ENCODE data around the gene AKIRIN1.
"Not testable (repeated sequence)": the region's sequence is repeated elsewhere in the genome, so short reads cannot be mapped to it uniquely, and the experiment has no call there.

Gene AKIRIN1

GRCh38 chr1:38997034-38997900 is 6.2 kb downstream of the AKIRIN1 start:
- DNase-seq (ENCODE audit: low spot score), result no peak

GRCh38 chr1:38997901-38998190 is 6.8 kb downstream of the AKIRIN1 start:
- no peak for DNase-seq (ENCODE audit: low spot score)

GRCh38 chr1:39001516-39002421 is 10.7 kb downstream of the AKIRIN1 start:
- no peak for DNase-seq (ENCODE audit: low spot score)

GRCh38 chr1:39003281-39003680 is 12.2 kb downstream of the AKIRIN1 start:
- no peak for DNase-seq (ENCODE audit: low spot score)

GRCh38 chr1:39003794-39004193 is 12.7 kb downstream of the AKIRIN1 start:
- DNase-seq (ENCODE audit: low spot score), result no peak

GRCh38 chr1:39006287-39006686 is 15.2 kb downstream of the AKIRIN1 start:
- no peak for DNase-seq (ENCODE audit: low spot score)

GRCh38 chr1:39006726-39007645 is 15.9 kb downstream of the AKIRIN1 start:
- no peak for DNase-seq (ENCODE audit: low spot score)

GRCh38 chr1:39014956-39015355 is 23.9 kb downstream of the AKIRIN1 start:
- DNase-seq (ENCODE audit: low spot score), result not testable (repeated sequence)

- DNase-seq (ENCODE audit: low spot score), result no peak
Measured at GRCh38 chr1:39016604-39017171, 25.6 kb downstream of the AKIRIN1 start.

GRCh38 chr1:39017266-39017665 is 26.2 kb downstream of the AKIRIN1 start:
- no peak for DNase-seq (ENCODE audit: low spot score)

- not testable (repeated sequence) for DNase-seq (ENCODE audit: low spot score)
Measured at GRCh38 chr1:39020494-39020893, 29.4 kb downstream of the AKIRIN1 start.

GRCh38 chr1:39021426-39021825 is 30.4 kb downstream of the AKIRIN1 start:
- no peak for DNase-seq (ENCODE audit: low spot score)

- DNase-seq (ENCODE audit: low spot score), result no peak
Measured at GRCh38 chr1:39023140-39023539, 32.1 kb downstream of the AKIRIN1 start.

- DNase-seq (ENCODE audit: low spot score), result peak; percentile 79
Measured at GRCh38 chr1:39026051-39026865, 35.2 kb downstream of the AKIRIN1 start, which contains the start of gene NDUFS5. NDUFS5 (plus strand) TSS chr1:39026350; CDS start chr1:39028725, 2,375 bp downstream.

GRCh38 chr1:39026866-39027507 is 35.9 kb downstream of the AKIRIN1 start:
- no peak for DNase-seq (ENCODE audit: low spot score)

GRCh38 chr1:39034114-39034654 is 43.1 kb downstream of the AKIRIN1 start:
- DNase-seq (ENCODE audit: low spot score), result no peak

- no peak for DNase-seq (ENCODE audit: low spot score)
Measured at GRCh38 chr1:39036678-39037077, 45.6 kb downstream of the AKIRIN1 start.

GRCh38 chr1:39043513-39043912 is 52.4 kb downstream of the AKIRIN1 start:
- DNase-seq (ENCODE audit: low spot score), result no peak

- no peak for DNase-seq (ENCODE audit: low spot score)
Measured at GRCh38 chr1:39044762-39045161, 53.7 kb downstream of the AKIRIN1 start.

GRCh38 chr1:39045231-39045630 is 54.2 kb downstream of the AKIRIN1 start:
- no peak for DNase-seq (ENCODE audit: low spot score)
